Karpas-422 (cell line): ENCODE data around the gene SLC28A2. TPM values are rescaled to one million over a fixed set of nuclear protein-coding genes. Genes with fewer than 3 reads are reported as not detected.
"Not testable (repeated sequence)": the region's sequence is repeated elsewhere in the genome, so short reads cannot be mapped to it uniquely, and the experiment has no call there.

Experiments used
- DNase-seq: peaks from one replicate; pipeline ENCODE4 v3.0.0-alpha.2; 2015
- H2AFZ ChIP-seq: fragments of 200-600 bp; sonication (generic); 2 replicates; pipeline ENCODE4 v1.6.1; 2014; ENCODE audit warnings: antibody characterized with exemption, low read length, mixed read lengths
- H3K27ac ChIP-seq: fragments of 200-600 bp; sonication (generic); 2 replicates; pipeline ENCODE4 v1.5.1; 2014; ENCODE audit warnings: mild to moderate bottlenecking, low read length, moderate library complexity
- H3K27me3 ChIP-seq: fragments of 200-600 bp; sonication (generic); 2 replicates; pipeline ENCODE4 v1.6.1; 2014; ENCODE audit warnings: low read length, mixed read lengths
- H3K36me3 ChIP-seq: fragments of 200-600 bp; sonication (generic); 2 replicates; pipeline ENCODE4 v1.6.1; 2014; ENCODE audit warnings: low read length, mixed read lengths; ENCODE audit not compliant: insufficient read depth
- H3K4me1 ChIP-seq: fragments of 200-600 bp; sonication (generic); 2 replicates; pipeline ENCODE4 v1.6.1; 2014; ENCODE audit warnings: mild to moderate bottlenecking, low read length, mixed read lengths
- H3K4me2 ChIP-seq: fragments of 200-600 bp; sonication (generic); 2 replicates; pipeline ENCODE4 v1.6.1; 2014; ENCODE audit warnings: low read length, low read depth, mild to moderate bottlenecking; ENCODE audit not compliant: poor library complexity, severe bottlenecking
- H3K4me3 ChIP-seq: fragments of 200-600 bp; sonication (generic); 2 replicates; pipeline ENCODE4 v1.5.1; 2014; ENCODE audit warnings: mild to moderate bottlenecking, antibody characterized with exemption, low read length, mixed read lengths
- H3K79me2 ChIP-seq: fragments of 200-600 bp; sonication (generic); 2 replicates; pipeline ENCODE4 v1.6.1; 2014; ENCODE audit warnings: mild to moderate bottlenecking, low read length, mixed read lengths
- H3K9ac ChIP-seq: fragments of 200-600 bp; sonication (generic); 2 replicates; pipeline ENCODE4 v1.6.0; 2014; ENCODE audit warnings: low read length
- H3K9me2 ChIP-seq: fragments of 200-600 bp; sonication (generic), shearing (Covaris generic); replicated peaks from 2 replicates; pipeline ENCODE4 v1.6.0; 2014; ENCODE audit warnings: mild to moderate bottlenecking, low read length, moderate library complexity; ENCODE audit not compliant: insufficient read depth
- H3K9me3 ChIP-seq: fragments of 300-700, 200-600 bp; sonication (generic); 2 replicates; pipeline ENCODE4 v1.6.1; 2014; ENCODE audit warnings: low read length, mixed read lengths
- H4K20me1 ChIP-seq: fragments of 200-600 bp; sonication (generic); 2 replicates; pipeline ENCODE4 v1.6.1; 2014; ENCODE audit warnings: mild to moderate bottlenecking, antibody characterized with exemption, low read length, low read depth; ENCODE audit not compliant: insufficient read depth
- total RNA-seq: library from RNA; depleted of rRNA; stranded (reverse); fragments of >200 nt; shearing (Covaris generic); gene quantifications from 2 replicates; pipeline ENCODE4 v1.2.3, GENCODE V29; 2014; ENCODE audit warnings: low replicate concordance

The SLC28A2 gene
- total RNA-seq, 1 experiment from 2014 or later: not detected

DNA sequence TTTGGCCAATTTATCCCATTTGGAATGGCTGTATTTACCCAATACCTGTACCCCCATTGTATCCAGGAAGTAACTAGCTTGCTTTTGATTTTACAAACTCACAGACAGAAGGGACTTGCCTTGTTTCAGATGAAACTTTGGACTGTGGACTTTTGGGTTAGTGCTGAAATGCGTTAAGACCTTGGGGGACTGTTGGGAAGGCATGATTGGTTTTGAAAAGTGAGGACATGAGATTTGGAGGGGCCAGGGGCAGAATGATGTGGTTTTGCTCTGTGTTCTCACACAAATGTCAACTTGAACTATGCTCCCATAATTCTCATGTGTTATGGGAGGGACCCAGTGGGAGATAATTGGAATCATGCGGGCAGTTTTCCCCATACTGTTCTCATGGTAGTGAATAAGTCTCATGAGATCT is 46.9 kb downstream of the SLC28A2 start:
- not testable (repeated sequence) for H4K20me1 ChIP-seq, DNase-seq, H3K4me3 ChIP-seq, H3K4me2 ChIP-seq, H3K36me3 ChIP-seq, H3K27me3 ChIP-seq, H2AFZ ChIP-seq, H3K9me2 ChIP-seq, H3K9ac ChIP-seq, H3K27ac ChIP-seq, H3K79me2 ChIP-seq, H3K9me3 ChIP-seq, H3K4me1 ChIP-seq

DNA sequence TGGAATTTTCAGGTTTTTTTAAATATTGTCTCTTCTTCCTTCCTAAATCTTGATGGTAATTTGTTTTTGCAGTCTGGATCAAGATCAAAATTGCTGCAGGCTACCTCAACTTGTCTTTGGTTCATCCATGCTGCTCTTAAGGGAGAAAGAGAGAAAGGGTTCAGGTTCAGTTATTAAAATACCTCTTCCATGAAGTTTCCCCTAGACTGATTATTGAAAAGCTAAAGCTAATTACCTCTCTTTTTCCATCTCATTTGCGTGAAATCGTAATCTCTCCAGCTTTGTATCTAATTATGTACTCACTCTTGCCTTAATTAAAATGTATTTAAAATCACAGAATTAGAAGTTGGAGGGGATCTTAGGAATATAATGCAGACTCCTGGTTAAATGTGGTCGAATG is 52.7 kb downstream of the SLC28A2 start:
- no peaks in the 10 kb centered on the region for H4K20me1 ChIP-seq
- no peaks in the 10 kb centered on the region for H3K79me2 ChIP-seq
- no peak overlapping the region for H3K9ac ChIP-seq
- H3K9me2 ChIP-seq: no peaks in the 10 kb centered on the region
- no peak overlapping the region for H3K4me2 ChIP-seq
- H2AFZ ChIP-seq: no peak overlapping the region
- H3K27ac ChIP-seq: no peak overlapping the region
- no peak for DNase-seq
- no peaks in the 10 kb centered on the region for H3K36me3 ChIP-seq
- no peaks in the 10 kb centered on the region for H3K4me1 ChIP-seq
- H3K4me3 ChIP-seq: no peak overlapping the region
- H3K9me3 ChIP-seq: no peaks in the 10 kb centered on the region
- no peaks in the 10 kb centered on the region for H3K27me3 ChIP-seq

DNA sequence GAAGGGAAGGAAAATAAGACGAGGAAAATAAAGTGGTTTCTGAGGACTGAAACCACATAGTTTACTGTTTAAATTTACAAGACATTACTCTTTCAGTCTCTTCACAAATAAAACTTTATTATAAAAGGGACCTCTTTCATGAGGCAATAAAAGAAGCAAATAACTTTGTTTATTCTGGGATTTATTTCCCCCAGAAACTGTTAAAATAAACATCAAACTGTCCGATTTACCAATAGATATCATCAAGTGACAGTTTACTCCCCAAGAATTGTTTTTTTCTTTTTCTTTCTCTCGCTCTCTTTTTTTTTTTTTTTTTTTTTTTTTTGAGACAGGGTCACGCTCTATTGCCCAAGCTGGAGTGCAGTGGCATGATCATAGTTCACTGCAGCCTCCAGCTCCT is 54.1 kb downstream of the SLC28A2 start:
- H3K79me2 ChIP-seq: no peaks in the 10 kb centered on the region
- H3K27ac ChIP-seq: no peak overlapping the region
- no peaks in the 10 kb centered on the region for H3K4me1 ChIP-seq
- no peak overlapping the region for H3K4me3 ChIP-seq
- H3K9me2 ChIP-seq: no peaks in the 10 kb centered on the region
- H3K27me3 ChIP-seq: no peaks in the 10 kb centered on the region
- H3K36me3 ChIP-seq: no peaks in the 10 kb centered on the region
- H2AFZ ChIP-seq: no peak overlapping the region
- no peak for DNase-seq
- H4K20me1 ChIP-seq: no peaks in the 10 kb centered on the region
- no peaks in the 10 kb centered on the region for H3K9me3 ChIP-seq
- H3K9ac ChIP-seq: no peak overlapping the region
- H3K4me2 ChIP-seq: no peak overlapping the region

- Histone ChIP-seq H3K4me2 (peak overlapping the region; percentile 52), H3K4me3 (no peak overlapping the region; the same call in 1 of the 2 replicates)
These were observed 55.3 kb downstream of the SLC28A2 start for GRCh38 chr15:45307230-45307924.

GRCh38 chr15:45314117-45314516 is 62.1 kb downstream of the SLC28A2 start:
- not testable (repeated sequence) for H3K4me3 ChIP-seq, H3K27me3 ChIP-seq, H3K9me3 ChIP-seq, H4K20me1 ChIP-seq, H3K27ac ChIP-seq, H3K36me3 ChIP-seq, DNase-seq, H3K4me2 ChIP-seq, H3K9ac ChIP-seq, H3K79me2 ChIP-seq, H2AFZ ChIP-seq, H3K4me1 ChIP-seq, H3K9me2 ChIP-seq

More at GRCh38 chr15:45307230-45307924, 55.3 kb downstream of the SLC28A2 start:
- Histone ChIP-seq H2AFZ (no peak overlapping the region), H3K9me3 (no peaks in the 10 kb centered on the region), H3K79me2 (no peaks in the 10 kb centered on the region), H3K4me1 (no peaks in the 10 kb centered on the region), H4K20me1 (no peaks in the 10 kb centered on the region), H3K27ac (no peak overlapping the region), H3K9ac (0 out of 2 replicates have a peak overlapping the region, but pooled peaks have one; percentile 31), H3K9me2 (no peaks in the 10 kb centered on the region), H3K27me3 (no peaks in the 10 kb centered on the region), H3K36me3 (no peaks in the 10 kb centered on the region)
- DNase-seq: peak; percentile 52

- H3K4me3 ChIP-seq: no peak overlapping the region
- DNase-seq: no peak
- no peaks in the 10 kb centered on the region for H3K27me3 ChIP-seq
- no peaks in the 10 kb centered on the region for H3K79me2 ChIP-seq
- no peaks in the 10 kb centered on the region for H4K20me1 ChIP-seq
- H3K36me3 ChIP-seq: no peaks in the 10 kb centered on the region
- no peaks in the 10 kb centered on the region for H3K9me3 ChIP-seq
- no peak overlapping the region for H3K27ac ChIP-seq
- no peaks in the 10 kb centered on the region for H3K9me2 ChIP-seq
- H3K9ac ChIP-seq: no peak overlapping the region
- no peak overlapping the region for H3K4me2 ChIP-seq
- no peak overlapping the region for H2AFZ ChIP-seq
- H3K4me1 ChIP-seq: no peaks in the 10 kb centered on the region
These were observed 62.9 kb downstream of the SLC28A2 start for GRCh38 chr15:45314960-45315359.

DNA sequence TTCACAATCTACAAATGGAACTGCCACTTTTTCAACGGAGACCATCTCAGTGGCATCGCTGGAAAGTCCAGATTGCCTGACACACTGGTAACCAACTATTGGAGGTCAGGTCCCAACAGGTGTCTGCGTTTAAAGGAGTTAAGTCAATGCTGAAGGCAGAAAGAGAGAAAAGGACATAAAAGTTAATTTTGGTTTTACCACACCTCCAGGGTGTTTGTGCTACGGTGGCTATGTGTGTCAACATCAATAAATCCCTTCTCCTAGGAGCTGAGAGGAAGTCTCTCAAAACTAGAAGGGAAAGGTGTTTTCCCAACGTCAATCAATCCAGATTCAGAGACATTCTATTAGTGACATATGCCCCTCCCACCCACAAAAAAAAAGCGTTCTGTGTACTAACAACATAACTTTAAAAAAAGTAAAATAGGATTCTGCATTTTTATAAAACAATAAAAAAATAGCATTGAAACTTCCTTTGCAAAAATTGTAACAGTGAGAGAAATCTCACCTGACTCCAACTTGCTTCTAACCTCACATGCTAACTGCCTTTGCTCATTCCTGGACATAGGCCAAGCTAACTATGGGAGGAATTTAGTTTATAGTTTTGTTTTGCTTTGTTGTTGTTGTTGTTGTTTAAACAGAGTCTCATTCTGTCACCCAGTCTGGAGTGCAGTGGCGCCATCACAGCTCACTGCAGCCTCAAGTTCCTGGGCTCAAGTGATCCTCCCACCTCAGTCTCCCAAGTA is 67.6 kb downstream of the SLC28A2 start:
- H3K4me2 ChIP-seq: no peak overlapping the region
- H3K27ac ChIP-seq: no peak overlapping the region

DNA sequence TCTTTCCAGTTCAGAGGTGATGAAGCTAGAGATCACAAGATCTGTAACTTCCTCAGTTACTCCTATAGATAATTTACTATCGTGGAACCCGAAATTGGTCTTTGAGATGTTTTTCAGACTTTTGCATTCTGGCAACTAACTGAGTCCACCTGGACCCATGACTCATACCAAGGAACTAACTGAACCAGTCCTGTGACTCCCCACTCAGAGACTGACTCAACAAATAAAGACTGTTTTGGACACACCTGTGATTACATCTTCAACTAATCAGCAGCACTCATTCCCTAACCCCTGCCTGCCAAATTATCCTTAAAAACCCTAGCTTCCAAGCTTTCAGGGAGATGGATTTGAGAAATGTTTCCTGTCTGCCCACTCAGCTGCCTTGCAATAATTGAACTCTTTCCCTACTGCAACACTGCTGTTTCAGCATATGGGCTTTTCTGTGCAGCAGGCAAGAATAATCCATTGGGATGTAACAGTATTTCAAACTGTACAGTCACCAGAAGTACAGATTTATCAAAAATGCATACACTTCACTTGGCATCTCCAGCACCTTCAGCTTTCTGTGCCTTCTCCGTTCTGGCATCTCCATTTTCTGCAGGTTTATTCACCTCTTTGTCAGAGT is 68.7 kb downstream of the SLC28A2 start:
- Histone ChIP-seq H3K27ac (no peak overlapping the region), H3K4me1 (no peaks in the 10 kb centered on the region), H3K9me2 (no peaks in the 10 kb centered on the region), H3K27me3 (no peaks in the 10 kb centered on the region), H3K9ac (no peak overlapping the region), H2AFZ (no peak overlapping the region), H4K20me1 (no peaks in the 10 kb centered on the region), H3K9me3 (no peaks in the 10 kb centered on the region), H3K4me3 (no peak overlapping the region), H3K79me2 (no peaks in the 10 kb centered on the region), H3K36me3 (no peaks in the 10 kb centered on the region), H3K4me2 (no peak overlapping the region)
- no peak for DNase-seq

More for the DNA sequence above, 67.6 kb downstream of the SLC28A2 start:
- no peaks in the 10 kb centered on the region for H3K9me2 ChIP-seq
- H3K4me3 ChIP-seq: no peak overlapping the region
- no peak for DNase-seq
- H3K9me3 ChIP-seq: no peaks in the 10 kb centered on the region
- H3K4me1 ChIP-seq: no peaks in the 10 kb centered on the region
- H3K27me3 ChIP-seq: no peaks in the 10 kb centered on the region
- no peaks in the 10 kb centered on the region for H4K20me1 ChIP-seq
- H3K9ac ChIP-seq: no peak overlapping the region
- H3K79me2 ChIP-seq: no peaks in the 10 kb centered on the region
- no peak overlapping the region for H2AFZ ChIP-seq
- no peaks in the 10 kb centered on the region for H3K36me3 ChIP-seq
